ENCODE results near the gene CADPS2. TPM values are rescaled to one million over a fixed set of nuclear protein-coding genes. Genes with fewer than 3 reads are reported as not detected.

CADPS2 gene
- polyA plus RNA-seq, 1 donor (not counting 4 experiments of a cell fraction or from before 2014, with no cell fraction given): 0.35 TPM

GRCh38 chr7:122488241-122488640, 398.0 kb downstream of the CADPS2 start:
- dilution Hi-C loops (cut with MboI; ENCODE audit: extremely low pct_ligation_motif_present, low sequenced_read_pairs): no loop called here
- FAIRE-seq: no peak

DNA sequence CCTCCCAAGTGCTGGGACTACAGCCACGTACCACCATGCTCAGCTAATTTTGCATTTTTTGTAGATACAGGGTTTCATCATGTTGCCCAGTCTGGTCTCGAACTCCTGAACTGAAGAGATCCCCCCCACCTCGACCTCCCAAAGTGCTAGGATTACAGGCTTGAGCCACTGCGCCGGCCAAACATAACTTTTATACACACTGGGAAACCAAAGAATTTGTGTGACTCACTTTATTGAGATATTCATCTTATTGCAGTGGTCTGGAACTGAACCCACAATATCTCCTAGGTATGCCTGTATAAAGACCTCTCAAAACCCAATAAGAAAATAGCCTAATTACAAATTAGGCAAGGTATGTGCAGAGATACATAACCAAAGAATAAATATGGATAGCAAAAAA, 399.1 kb downstream of the CADPS2 start:
- Histone ChIP-seq H3K4me2 (ENCODE audit: control insufficient read depth, extremely low read depth, insufficient read depth, low read depth, low read length) (no peak overlapping the region), H4K20me1 (ENCODE audit: control insufficient read depth, extremely low read depth, insufficient read depth, low read length) (no peaks in the 10 kb centered on the region), H3K27ac (ENCODE audit: control insufficient read depth, insufficient read depth, low read length) (no peak overlapping the region), H3K4me1 (ENCODE audit: control insufficient read depth, extremely low read depth, insufficient read depth, low read length) (no peaks in the 10 kb centered on the region), H3K9me1 (ENCODE audit: control insufficient read depth, extremely low read depth, insufficient read depth, low read length) (no peaks in the 10 kb centered on the region), H3K79me2 (ENCODE audit: control insufficient read depth, insufficient read depth, low read length) (no peaks in the 10 kb centered on the region), H2AFZ (ENCODE audit: control insufficient read depth, low read length) (no peak overlapping the region), H3K9ac (ENCODE audit: control insufficient read depth, extremely low read depth, insufficient read depth, low read length) (no peak overlapping the region), H3K9me3 (ENCODE audit: control insufficient read depth, low read depth, low read length) (no peaks in the 10 kb centered on the region), H3K36me3 (ENCODE audit: control insufficient read depth in 2 of 2, extremely low read depth in 1 of 2, insufficient read depth in 2 of 2, low read length in 2 of 2) (no peaks in the 10 kb centered on the region), H3K27me3 (ENCODE audit: control insufficient read depth, extremely low read depth, insufficient read depth, low read length) (no peaks in the 10 kb centered on the region), H3K4me3 (ENCODE audit: control insufficient read depth in 2 of 3, extremely low read depth in 1 of 3, insufficient read depth in 2 of 3, low read depth in 1 of 3, low read length in 3 of 3) (no peak overlapping the region)
- no peak for FAIRE-seq
- dilution Hi-C loops (cut with MboI; ENCODE audit: extremely low pct_ligation_motif_present, low sequenced_read_pairs): no loop called here
- no peak for DNase-seq (ENCODE audit: low read depth, low spot score)
- TF ChIP-seq CTCF (optimal IDR thresholded peaks at IDR 0.05 in 1 of 3, IDR thresholded peaks at IDR 0.05 in 1 of 3, conservative IDR thresholded peaks at IDR 0.05 in 1 of 3; ENCODE audit: extremely low read depth in 1 of 3, insufficient read depth in 2 of 3, low read length in 3 of 3): no peak
- no peak for TF ChIP-seq EZH2 (IDR thresholded peaks at IDR 0.05; ENCODE audit: low read length)

More at GRCh38 chr7:122488241-122488640, 398.0 kb downstream of the CADPS2 start:
- no peak for TF ChIP-seq CTCF (optimal IDR thresholded peaks at IDR 0.05 in 1 of 3, IDR thresholded peaks at IDR 0.05 in 1 of 3, conservative IDR thresholded peaks at IDR 0.05 in 1 of 3; ENCODE audit: extremely low read depth in 1 of 3, insufficient read depth in 2 of 3, low read length in 3 of 3)
- TF ChIP-seq EZH2 (IDR thresholded peaks at IDR 0.05; ENCODE audit: low read length): no peak
- H3K9me3 ChIP-seq (ENCODE audit: control insufficient read depth, low read depth, low read length): no peaks in the 10 kb centered on the region
- no peak overlapping the region for H3K4me3 ChIP-seq (ENCODE audit: control insufficient read depth in 2 of 3, extremely low read depth in 1 of 3, insufficient read depth in 2 of 3, low read depth in 1 of 3, low read length in 3 of 3)
- no peak overlapping the region for H3K4me2 ChIP-seq (ENCODE audit: control insufficient read depth, extremely low read depth, insufficient read depth, low read depth, low read length)
- no peak for DNase-seq (ENCODE audit: low read depth, low spot score)
- H3K9me1 ChIP-seq (ENCODE audit: control insufficient read depth, extremely low read depth, insufficient read depth, low read length): no peaks in the 10 kb centered on the region
- no peaks in the 10 kb centered on the region for H3K27me3 ChIP-seq (ENCODE audit: control insufficient read depth, extremely low read depth, insufficient read depth, low read length)
- H2AFZ ChIP-seq (ENCODE audit: control insufficient read depth, low read length): no peak overlapping the region
- no peaks in the 10 kb centered on the region for H3K79me2 ChIP-seq (ENCODE audit: control insufficient read depth, insufficient read depth, low read length)
- H3K36me3 ChIP-seq (ENCODE audit: control insufficient read depth in 2 of 2, extremely low read depth in 1 of 2, insufficient read depth in 2 of 2, low read length in 2 of 2): no peaks in the 10 kb centered on the region
- H3K27ac ChIP-seq (ENCODE audit: control insufficient read depth, insufficient read depth, low read length): no peak overlapping the region
- H3K4me1 ChIP-seq (ENCODE audit: control insufficient read depth, extremely low read depth, insufficient read depth, low read length): no peaks in the 10 kb centered on the region
- no peaks in the 10 kb centered on the region for H4K20me1 ChIP-seq (ENCODE audit: control insufficient read depth, extremely low read depth, insufficient read depth, low read length)
- H3K9ac ChIP-seq (ENCODE audit: control insufficient read depth, extremely low read depth, insufficient read depth, low read length): no peak overlapping the region

Data from keratinocyte (primary cell).